T-helper 2 cell treated with Interferon-gamma antibody and Interleukin-4, amounts not matched to agents 5 μg/mL and 100 μg/mL, for 36 hours (primary cell): Measurements from ENCODE around the gene UBE2E2.

Experiments used
- DNase-seq: peaks from one replicate; pipeline ENCODE4 v3.0.0; 2021; ENCODE audit warnings: low spot score
- H3K27ac Mint-ChIP-seq: one replicate; pipeline ENCODE4 v1.8.0; 2021; ENCODE audit warnings: mild to moderate bottlenecking, mixed read lengths
- H3K27me3 Mint-ChIP-seq: one replicate; pipeline ENCODE4 v1.8.0; 2021; ENCODE audit warnings: low read depth, mixed read lengths
- H3K36me3 Mint-ChIP-seq: one replicate; pipeline ENCODE4 v1.8.0; 2021; ENCODE audit warnings: low read depth, mixed read lengths
- H3K4me1 Mint-ChIP-seq: one replicate; pipeline ENCODE4 v1.8.0; 2021; ENCODE audit warnings: low read depth, mixed read lengths
- H3K4me3 Mint-ChIP-seq: one replicate; pipeline ENCODE4 v1.8.0; 2022; ENCODE audit warnings: mild to moderate bottlenecking, moderate library complexity, mixed read lengths
- H3K9me3 Mint-ChIP-seq: one replicate; pipeline ENCODE4 v1.8.0; 2021; ENCODE audit warnings: mixed read lengths

UBE2E2 gene

GRCh38 chr3:23256741-23257435, 53.8 kb downstream of the UBE2E2 start:
- no peaks in the 10 kb centered on the region for H3K9me3 Mint-ChIP-seq
- no peak for DNase-seq
- no peaks in the 10 kb centered on the region for H3K27me3 Mint-ChIP-seq
- no peak overlapping the region for H3K27ac Mint-ChIP-seq
- no peaks in the 10 kb centered on the region for H3K4me1 Mint-ChIP-seq
- H3K4me3 Mint-ChIP-seq: no peak overlapping the region
- no peaks in the 10 kb centered on the region for H3K36me3 Mint-ChIP-seq

GRCh38 chr3:23258110-23258509, 55.0 kb downstream of the UBE2E2 start:
- no peak for DNase-seq
- H3K27me3 Mint-ChIP-seq: no peaks in the 10 kb centered on the region
- H3K4me3 Mint-ChIP-seq: no peak overlapping the region
- H3K36me3 Mint-ChIP-seq: no peaks in the 10 kb centered on the region
- H3K4me1 Mint-ChIP-seq: no peaks in the 10 kb centered on the region
- no peak overlapping the region for H3K27ac Mint-ChIP-seq
- no peaks in the 10 kb centered on the region for H3K9me3 Mint-ChIP-seq

GRCh38 chr3:23259515-23259914, 56.4 kb downstream of the UBE2E2 start:
- DNase-seq: no peak
- Mint-ChIP-seq H3K27ac (no peak overlapping the region), H3K27me3 (no peaks in the 10 kb centered on the region), H3K4me1 (no peaks in the 10 kb centered on the region), H3K36me3 (no peaks in the 10 kb centered on the region), H3K4me3 (no peak overlapping the region), H3K9me3 (no peaks in the 10 kb centered on the region)

GRCh38 chr3:23262766-23263165, 59.6 kb downstream of the UBE2E2 start:
- DNase-seq: no peak
- Mint-ChIP-seq H3K9me3 (no peaks in the 10 kb centered on the region), H3K4me3 (no peak overlapping the region), H3K27ac (no peak overlapping the region), H3K4me1 (no peaks in the 10 kb centered on the region), H3K36me3 (no peaks in the 10 kb centered on the region), H3K27me3 (no peaks in the 10 kb centered on the region)

- Mint-ChIP-seq H3K4me1 (no peaks in the 10 kb centered on the region), H3K4me3 (no peak overlapping the region), H3K27ac (no peak overlapping the region), H3K36me3 (no peaks in the 10 kb centered on the region), H3K9me3 (no peaks in the 10 kb centered on the region), H3K27me3 (no peaks in the 10 kb centered on the region)
- no peak for DNase-seq
These were observed 60.7 kb downstream of the UBE2E2 start for GRCh38 chr3:23263796-23264195.

GRCh38 chr3:23264413-23264812, 61.3 kb downstream of the UBE2E2 start:
- no peaks in the 10 kb centered on the region for H3K9me3 Mint-ChIP-seq
- DNase-seq: no peak
- no peak overlapping the region for H3K4me3 Mint-ChIP-seq
- H3K4me1 Mint-ChIP-seq: no peaks in the 10 kb centered on the region
- no peak overlapping the region for H3K27ac Mint-ChIP-seq
- H3K27me3 Mint-ChIP-seq: no peaks in the 10 kb centered on the region
- no peaks in the 10 kb centered on the region for H3K36me3 Mint-ChIP-seq

- Mint-ChIP-seq H3K27ac (no peak overlapping the region), H3K4me1 (no peaks in the 10 kb centered on the region), H3K36me3 (no peaks in the 10 kb centered on the region), H3K4me3 (no peak overlapping the region), H3K27me3 (no peaks in the 10 kb centered on the region), H3K9me3 (no peaks in the 10 kb centered on the region)
- no peak for DNase-seq
These were observed 67.3 kb downstream of the UBE2E2 start for GRCh38 chr3:23270423-23270822.

- Mint-ChIP-seq H3K9me3 (no peaks in the 10 kb centered on the region), H3K4me1 (no peaks in the 10 kb centered on the region), H3K36me3 (no peaks in the 10 kb centered on the region), H3K27ac (no peak overlapping the region), H3K4me3 (no peak overlapping the region), H3K27me3 (no peaks in the 10 kb centered on the region)
- DNase-seq: no peak
These were observed 69.0 kb downstream of the UBE2E2 start for GRCh38 chr3:23271876-23272741.

GRCh38 chr3:23272820-23273219, 69.7 kb downstream of the UBE2E2 start:
- Mint-ChIP-seq H3K4me1 (no peaks in the 10 kb centered on the region), H3K36me3 (no peaks in the 10 kb centered on the region), H3K27ac (no peak overlapping the region), H3K27me3 (no peaks in the 10 kb centered on the region), H3K4me3 (no peak overlapping the region), H3K9me3 (no peaks in the 10 kb centered on the region)
- no peak for DNase-seq

- Mint-ChIP-seq H3K9me3 (no peaks in the 10 kb centered on the region), H3K27ac (no peak overlapping the region), H3K27me3 (no peaks in the 10 kb centered on the region), H3K36me3 (no peaks in the 10 kb centered on the region), H3K4me1 (no peaks in the 10 kb centered on the region), H3K4me3 (no peak overlapping the region)
- no peak for DNase-seq
These were observed 71.9 kb downstream of the UBE2E2 start for GRCh38 chr3:23275061-23275460.

GRCh38 chr3:23275814-23276213, 72.7 kb downstream of the UBE2E2 start:
- no peak overlapping the region for H3K4me3 Mint-ChIP-seq
- no peaks in the 10 kb centered on the region for H3K4me1 Mint-ChIP-seq
- H3K9me3 Mint-ChIP-seq: no peaks in the 10 kb centered on the region
- no peak overlapping the region for H3K27ac Mint-ChIP-seq
- H3K36me3 Mint-ChIP-seq: no peaks in the 10 kb centered on the region
- no peak for DNase-seq
- H3K27me3 Mint-ChIP-seq: no peaks in the 10 kb centered on the region

GRCh38 chr3:23276913-23277658, 74.0 kb downstream of the UBE2E2 start:
- H3K36me3 Mint-ChIP-seq: no peaks in the 10 kb centered on the region
- no peaks in the 10 kb centered on the region for H3K4me1 Mint-ChIP-seq

GRCh38 chr3:23277688-23278087, 74.6 kb downstream of the UBE2E2 start:
- Mint-ChIP-seq H3K27me3 (no peaks in the 10 kb centered on the region), H3K4me3 (no peak overlapping the region), H3K27ac (no peak overlapping the region), H3K9me3 (no peaks in the 10 kb centered on the region), H3K4me1 (no peaks in the 10 kb centered on the region), H3K36me3 (no peaks in the 10 kb centered on the region)
- DNase-seq: no peak

More at GRCh38 chr3:23276913-23277658, 74.0 kb downstream of the UBE2E2 start:
- no peak overlapping the region for H3K4me3 Mint-ChIP-seq
- no peak for DNase-seq
- H3K9me3 Mint-ChIP-seq: no peaks in the 10 kb centered on the region
- H3K27ac Mint-ChIP-seq: no peak overlapping the region
- no peaks in the 10 kb centered on the region for H3K27me3 Mint-ChIP-seq

GRCh38 chr3:23283625-23284024, 80.5 kb downstream of the UBE2E2 start:
- Mint-ChIP-seq H3K27ac (no peak overlapping the region), H3K9me3 (peaks cover 8% of the 10 kb centered on the region), H3K4me3 (no peak overlapping the region), H3K27me3 (no peaks in the 10 kb centered on the region), H3K36me3 (no peaks in the 10 kb centered on the region), H3K4me1 (no peaks in the 10 kb centered on the region)
- DNase-seq: no peak
